K562 (cell line): Measurements from ENCODE around the gene C10orf95. TPM values are rescaled to one million over a fixed set of nuclear protein-coding genes. Genes with fewer than 3 reads are reported as not detected.

Source experiments
- BHLHE40 ChIP-seq: IDR thresholded peaks from 2 replicates; pipeline ENCODE4 v1.6.1; 2011; ENCODE audit warnings: low read length, improper control_type of control experiment
- DIDO1 ChIP-seq: fragments of 450-650 bp; IDR thresholded peaks from 2 replicates; pipeline ENCODE4 v1.6.1; 2016; ENCODE audit warnings: low read depth, missing biosample characterization, missing genetic modification characterization
- ESRRA ChIP-seq: fragments of 450-650 bp; IDR thresholded peaks from 2 replicates; pipeline ENCODE4 v1.6.1; 2014; ENCODE audit warnings: low read depth, mild to moderate bottlenecking, moderate library complexity, borderline replicate concordance
- EZH2 ChIP-seq: IDR thresholded peaks from 2 replicates; pipeline ENCODE4 v1.6.1; 2012; ENCODE audit warnings: low read depth, mild to moderate bottlenecking, inconsistent platforms, low read length, borderline replicate concordance
- FOXM1 ChIP-seq, 2 experiments: fragments of 450-650 bp in 1 of 2; sonication (generic) in 1 of 2; formaldehyde crosslinking in 1 of 2; IDR thresholded peaks; 2 replicates each; pipeline versions ENCODE4 v1.6.1 to v1.9.0; 2017 to 2022; ENCODE audit warnings: low read depth in 2 of 2, mild to moderate bottlenecking in 2 of 2, missing genetic modification reagents in 1 of 2, moderate library complexity in 1 of 2
- HDAC2 ChIP-seq: fragments of 450-650 bp; IDR thresholded peaks from 2 replicates; pipeline ENCODE4 v1.6.1; 2016; ENCODE audit warnings: mild to moderate bottlenecking
- HNRNPK ChIP-seq: fragments of 200-400 bp; formaldehyde crosslinking; IDR thresholded peaks from one replicate; pipeline ENCODE4 v1.6.1; 2018; ENCODE audit warnings: mild to moderate bottlenecking, low read depth, low read length; ENCODE audit not compliant: poor library complexity, severe bottlenecking
- LARP7 ChIP-seq: fragments of 450-650 bp; IDR thresholded peaks from 2 replicates; pipeline ENCODE4 v1.6.1; 2016
- MEIS2 ChIP-seq: fragments of 450-650 bp; IDR thresholded peaks from 2 replicates; pipeline ENCODE4 v1.6.1; 2014; ENCODE audit warnings: mild to moderate bottlenecking; ENCODE audit not compliant: partially characterized antibody
- NFRKB ChIP-seq: fragments of 450-650 bp; IDR thresholded peaks from 2 replicates; pipeline ENCODE4 v1.6.1; 2016; ENCODE audit warnings: low read depth
- PML ChIP-seq: IDR thresholded peaks from 2 replicates; pipeline ENCODE4 v1.6.1; 2012; ENCODE audit warnings: low read length, inconsistent platforms
- RBBP5 ChIP-seq: fragments of 200-600 bp; sonication (generic); IDR thresholded peaks from 2 replicates; pipeline ENCODE4 v1.6.1; 2012; ENCODE audit warnings: borderline replicate concordance, mild to moderate bottlenecking, low read length, control low read depth, inconsistent platforms; ENCODE audit not compliant: insufficient read depth, poor library complexity, severe bottlenecking
- SIN3A ChIP-seq, 2 experiments: fragments of 150-350 bp in 1 of 2; IDR thresholded peaks; 2 replicates each; pipeline ENCODE4 v1.6.1; 2011 to 2016; ENCODE audit warnings: borderline replicate concordance in 2 of 2, low read depth in 2 of 2, low read length in 2 of 2, mild to moderate bottlenecking in 2 of 2, moderate library complexity in 2 of 2; ENCODE audit not compliant: control insufficient read depth in 1 of 2
- TBL1XR1 ChIP-seq, 2 experiments: IDR thresholded peaks; 2 replicates each; pipeline ENCODE4 v1.6.1; 2012; ENCODE audit warnings: improper control_type of control experiment in 2 of 2, low read length in 2 of 2, mild to moderate bottlenecking in 1 of 2
- TOE1 ChIP-seq, 2 experiments: fragments of 450-650 bp in 1 of 2; sonication (generic) in 1 of 2; formaldehyde crosslinking in 1 of 2; IDR thresholded peaks; 2 replicates each; pipeline versions ENCODE4 v1.7.1 to v1.8.0; 2016 to 2022; ENCODE audit warnings: borderline replicate concordance in 2 of 2, mild to moderate bottlenecking in 2 of 2, antibody characterized with exemption in 1 of 2, inconsistent platforms in 1 of 2, low read depth in 1 of 2, missing genetic modification reagents in 1 of 2, moderate library complexity in 1 of 2
- ZFX ChIP-seq: sonication (generic); formaldehyde crosslinking; IDR thresholded peaks from 2 replicates; pipeline ENCODE4 v1.8.0; 2022; ENCODE audit warnings: mild to moderate bottlenecking, missing genetic modification reagents, moderate library complexity
- ZSCAN29 ChIP-seq: fragments of 450-650 bp; IDR thresholded peaks from 2 replicates; pipeline ENCODE4 v1.6.1; 2017
- polyA plus RNA-seq, 8 experiments: library from polyadenylated mRNA; depleted of rRNA in 4 of 8; stranded (reverse) in 5 of 8; unstranded in 3 of 8; fragments of >200 nt; fragmentation: Nextera tagmentation in 2 of 8; fragmentation: Illumina TruSeq in 1 of 8; extraction: Ambion mirVana in 2 of 8; extraction: Trizol in 1 of 8; gene quantifications; 2 replicates each; pipeline versions ENCODE4 v1.2.1 to v1.2.3, GENCODE V29; 2011 to 2014; ENCODE audit warnings: inconsistent platforms in 1 of 8, missing spikeins in 1 of 8
- total RNA-seq, 7 experiments: library from RNA; depleted of rRNA in 6 of 7; stranded (reverse); fragments of >200 nt in 6 of 7; fragmentation: Illumina TruSeq in 2 of 7; extraction: Trizol in 2 of 7; gene quantifications; 2 replicates each; pipeline versions ENCODE4 v1.2.1 to v1.2.3, GENCODE V29; 2011 to 2021; ENCODE audit warnings: low replicate concordance in 1 of 7
- TF ChIP-seq, protein P1 (sequence below): fragments of 450-650 bp; IDR thresholded peaks from 2 replicates; pipeline ENCODE4 v1.6.1; 2014; ENCODE audit warnings: low read depth, mild to moderate bottlenecking, moderate library complexity, borderline replicate concordance
- TF ChIP-seq, protein P2 (sequence below), 2 experiments: fragments of 250-450 bp in 1 of 2; fragments of 450-650 bp in 1 of 2; sonication (Bioruptor Pico) in 1 of 2; IDR thresholded peaks; 2 replicates each; pipeline versions ENCODE4 v1.6.1 to v1.8.0; 2016 to 2021; ENCODE audit warnings: mild to moderate bottlenecking in 2 of 2, moderate library complexity in 2 of 2, missing compliant biosample characterization in 1 of 2, missing genetic modification characterization in 1 of 2
- TF ChIP-seq, protein P3 (sequence below): fragments of 250-450 bp; sonication (Bioruptor Pico); IDR thresholded peaks from 2 replicates; pipeline ENCODE4 v1.8.0; 2022; ENCODE audit warnings: moderate library complexity, mild to moderate bottlenecking, inconsistent platforms
- TF ChIP-seq, protein P4 (sequence below): sonication (generic); formaldehyde crosslinking; IDR thresholded peaks from 2 replicates; pipeline ENCODE4 v1.8.1; 2023; ENCODE audit warnings: mild to moderate bottlenecking, missing genetic modification reagents

Gene C10orf95
- total and polyA plus RNA-seq, 9 of the 15 experiments (the other 6 are each of a cell fraction or from before 2014, with no cell fraction given), result 0.03 to 0.41 (median 0.17) TPM; not detected in 1

DNA sequence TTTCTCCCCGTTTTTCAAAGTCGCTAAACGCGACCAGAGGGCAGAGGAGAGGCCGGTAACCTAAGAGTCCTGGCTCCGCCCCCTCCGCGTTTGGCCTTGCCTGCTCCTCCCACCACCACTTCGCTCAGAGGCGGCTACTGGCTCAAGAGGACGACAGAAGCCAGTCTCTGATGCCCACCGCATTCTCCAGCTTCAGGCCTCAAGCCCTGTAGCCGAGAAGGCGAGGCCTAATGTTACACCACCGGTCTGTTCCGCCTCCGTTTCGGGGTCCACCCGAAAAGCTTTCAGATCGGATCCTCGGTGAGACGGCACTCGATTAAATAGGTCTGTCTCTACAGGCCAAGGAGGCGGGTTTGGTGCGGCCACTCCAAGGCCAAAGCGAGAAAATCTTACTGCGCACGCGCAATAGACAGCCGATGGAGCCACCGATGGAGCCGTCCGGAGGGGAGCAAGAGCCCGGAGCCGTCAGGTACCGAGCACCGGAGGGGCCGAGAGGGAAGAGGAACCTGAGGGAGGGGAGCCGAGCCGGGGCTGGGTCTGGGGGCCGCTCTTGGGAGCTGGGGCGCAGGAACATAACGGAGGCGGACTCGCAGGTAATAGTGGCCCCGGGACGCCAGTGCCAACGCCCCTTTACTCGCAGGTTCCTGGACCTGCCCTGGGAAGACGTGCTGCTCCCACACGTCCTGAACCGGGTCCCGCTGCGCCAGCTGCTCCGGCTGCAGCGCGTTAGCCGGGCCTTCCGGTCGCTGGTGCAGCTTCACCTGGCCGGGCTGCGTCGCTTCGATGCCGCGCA is 30.4 kb downstream of the C10orf95 start, which contains the start of gene FBXL15 (continued):
- TF ChIP-seq ESRRA, result peak; percentile 47
- peak; percentile 46; the same call in 1 of the 2 replicates for TF ChIP-seq ZSCAN29
- peak; percentile 26; the same call in 1 of the 2 replicates for TF ChIP-seq PML
- TF ChIP-seq BHLHE40, result peak; percentile 25; the same call in 1 of the 2 replicates
- TF ChIP-seq, protein P1, sequence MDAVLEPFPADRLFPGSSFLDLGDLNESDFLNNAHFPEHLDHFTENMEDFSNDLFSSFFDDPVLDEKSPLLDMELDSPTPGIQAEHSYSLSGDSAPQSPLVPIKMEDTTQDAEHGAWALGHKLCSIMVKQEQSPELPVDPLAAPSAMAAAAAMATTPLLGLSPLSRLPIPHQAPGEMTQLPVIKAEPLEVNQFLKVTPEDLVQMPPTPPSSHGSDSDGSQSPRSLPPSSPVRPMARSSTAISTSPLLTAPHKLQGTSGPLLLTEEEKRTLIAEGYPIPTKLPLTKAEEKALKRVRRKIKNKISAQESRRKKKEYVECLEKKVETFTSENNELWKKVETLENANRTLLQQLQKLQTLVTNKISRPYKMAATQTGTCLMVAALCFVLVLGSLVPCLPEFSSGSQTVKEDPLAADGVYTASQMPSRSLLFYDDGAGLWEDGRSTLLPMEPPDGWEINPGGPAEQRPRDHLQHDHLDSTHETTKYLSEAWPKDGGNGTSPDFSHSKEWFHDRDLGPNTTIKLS, result no peak
- peak; percentile 91 for TF ChIP-seq TOE1 (IDR thresholded peaks at IDR 0.05; ENCODE audit: borderline replicate concordance)
- TF ChIP-seq TOE1 (CRISPR knock-in tag; IDR thresholded peaks at IDR 0.05; ENCODE audit: borderline replicate concordance, low read depth), result no peak
- 0 out of 2 replicates have a peak, but pooled peaks have one; percentile 31 for TF ChIP-seq NFRKB
- TF ChIP-seq FOXM1 (IDR thresholded peaks at IDR 0.05; ENCODE audit: low read depth), result peak; percentile 65; the same call in 1 of the 2 replicates
- TF ChIP-seq FOXM1 (CRISPR knock-in tag; IDR thresholded peaks at IDR 0.05; ENCODE audit: low read depth), result no peak
- TF ChIP-seq HDAC2, result 0 out of 2 replicates have a peak, but pooled peaks have one; percentile 66
- peak; percentile 65 to 86; a peak in 3 of 4 replicates for TF ChIP-seq SIN3A (IDR thresholded peaks at IDR 0.05; ENCODE audit: borderline replicate concordance in 2 of 2, control insufficient read depth in 1 of 2, low read depth in 2 of 2, low read length in 2 of 2)
- TF ChIP-seq, protein P2, sequence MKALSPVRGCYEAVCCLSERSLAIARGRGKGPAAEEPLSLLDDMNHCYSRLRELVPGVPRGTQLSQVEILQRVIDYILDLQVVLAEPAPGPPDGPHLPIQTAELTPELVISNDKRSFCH (CRISPR knock-in tag; IDR thresholded peaks at IDR 0.05), result no peak
- TF ChIP-seq, protein P2 (tag; IDR thresholded peaks at IDR 0.05), result peak; percentile 46; the same call in 1 of the 2 replicates
- peak; percentile 61 for TF ChIP-seq MEIS2
- TF ChIP-seq DIDO1 (tag), result peak; percentile 79
- TF ChIP-seq EZH2, result no peak
- peak in 1 of 2 experiments; percentile 56; a peak in 1 of 4 replicates for TF ChIP-seq TBL1XR1 (IDR thresholded peaks at IDR 0.05; ENCODE audit: low read length in 2 of 2)
- peak; percentile 55 for TF ChIP-seq RBBP5
- TF ChIP-seq, protein P3, sequence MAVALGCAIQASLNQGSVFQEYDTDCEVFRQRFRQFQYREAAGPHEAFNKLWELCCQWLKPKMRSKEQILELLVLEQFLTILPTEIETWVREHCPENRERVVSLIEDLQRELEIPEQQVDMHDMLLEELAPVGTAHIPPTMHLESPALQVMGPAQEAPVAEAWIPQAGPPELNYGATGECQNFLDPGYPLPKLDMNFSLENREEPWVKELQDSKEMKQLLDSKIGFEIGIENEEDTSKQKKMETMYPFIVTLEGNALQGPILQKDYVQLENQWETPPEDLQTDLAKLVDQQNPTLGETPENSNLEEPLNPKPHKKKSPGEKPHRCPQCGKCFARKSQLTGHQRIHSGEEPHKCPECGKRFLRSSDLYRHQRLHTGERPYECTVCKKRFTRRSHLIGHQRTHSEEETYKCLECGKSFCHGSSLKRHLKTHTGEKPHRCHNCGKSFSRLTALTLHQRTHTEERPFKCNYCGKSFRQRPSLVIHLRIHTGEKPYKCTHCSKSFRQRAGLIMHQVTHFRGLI (CRISPR knock-in tag), result no peak
- TF ChIP-seq HNRNPK, result no peak
- TF ChIP-seq, protein P4, sequence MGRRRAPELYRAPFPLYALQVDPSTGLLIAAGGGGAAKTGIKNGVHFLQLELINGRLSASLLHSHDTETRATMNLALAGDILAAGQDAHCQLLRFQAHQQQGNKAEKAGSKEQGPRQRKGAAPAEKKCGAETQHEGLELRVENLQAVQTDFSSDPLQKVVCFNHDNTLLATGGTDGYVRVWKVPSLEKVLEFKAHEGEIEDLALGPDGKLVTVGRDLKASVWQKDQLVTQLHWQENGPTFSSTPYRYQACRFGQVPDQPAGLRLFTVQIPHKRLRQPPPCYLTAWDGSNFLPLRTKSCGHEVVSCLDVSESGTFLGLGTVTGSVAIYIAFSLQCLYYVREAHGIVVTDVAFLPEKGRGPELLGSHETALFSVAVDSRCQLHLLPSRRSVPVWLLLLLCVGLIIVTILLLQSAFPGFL (CRISPR knock-in tag), result 0 out of 2 replicates have a peak, but pooled peaks have one; percentile 48
- 0 out of 2 replicates have a peak, but pooled peaks have one; percentile 76 for TF ChIP-seq LARP7
- peak; percentile 93 for TF ChIP-seq ZFX (CRISPR knock-in tag)
